HEK293 (cell line): ENCODE data around the gene S100A11.

Experiments used
- CTCF ChIA-PET: fragments of 350-600 bp; formaldehyde crosslinking; extraction: SDS; loops from one replicate; lab custom pipeline; 2021; ENCODE audit warnings: antibody characterized with exemption; lab: Yijun Ruan, JAX
- POLR2A ChIA-PET: fragments of 300-600 bp; formaldehyde crosslinking; extraction: SDS; loops from one replicate; lab custom pipeline; 2020; ENCODE audit warnings: antibody characterized with exemption, inconsistent platforms; lab: Yijun Ruan, JAX
- H3K27ac ChIP-seq: fragments of 200-500 bp; sonication (Bioruptor generic); 2 replicates; pipeline ENCODE4 v1.5.1; 2014; ENCODE audit warnings: low read depth, low read length, control low read depth, inconsistent platforms; ENCODE audit errors: extremely low read depth
- H3K36me3 ChIP-seq, 2 experiments: fragments of 200-500 bp in 1 of 2; sonication (Bioruptor generic) in 1 of 2; 1 replicate in 1 of 2; 2 replicates in 1 of 2; pipeline ENCODE4 v1.5.1; 2014 to 2017; ENCODE audit warnings: inconsistent platforms in 2 of 2, low read length in 2 of 2; ENCODE audit not compliant: control insufficient read depth in 2 of 2, insufficient read depth in 1 of 2
- H3K4me1 ChIP-seq: fragments of 200-500 bp; sonication (Bioruptor generic); 2 replicates; pipeline ENCODE4 v1.5.1; 2014; ENCODE audit warnings: mild to moderate bottlenecking, low read length, inconsistent platforms; ENCODE audit not compliant: control insufficient read depth, insufficient read depth
- H3K4me3 ChIP-seq: 2 replicates; pipeline ENCODE4 v1.5.1; 2011; ENCODE audit warnings: low read depth, mild to moderate bottlenecking, control low read depth, low read length, moderate library complexity
- H3K9me3 ChIP-seq: fragments of 200-500 bp; sonication (Bioruptor generic); 2 replicates; pipeline ENCODE4 v1.5.1; 2014; ENCODE audit warnings: low read depth, low read length, inconsistent platforms; ENCODE audit not compliant: control insufficient read depth, insufficient read depth
- HOXC10 ChIP-seq: sonication (generic); formaldehyde crosslinking; IDR thresholded peaks from 2 replicates; pipeline ENCODE4 v1.8.1; 2023; ENCODE audit warnings: mild to moderate bottlenecking, missing genetic modification reagents
- KLF1 ChIP-seq: fragments of 450-650 bp; formaldehyde crosslinking; IDR thresholded peaks from 2 replicates; pipeline ENCODE4 v1.5.1; 2016; ENCODE audit warnings: missing biosample characterization, missing genetic modification characterization
- REPIN1 ChIP-seq: fragments of 450-650 bp; formaldehyde crosslinking; IDR thresholded peaks from 2 replicates; pipeline ENCODE4 v1.5.1; 2017; ENCODE audit warnings: missing biosample characterization, missing genetic modification characterization, low read depth
- TSHZ1 ChIP-seq: fragments of 450-650 bp; formaldehyde crosslinking; IDR thresholded peaks from 2 replicates; pipeline ENCODE4 v1.5.1; 2016; ENCODE audit warnings: missing biosample characterization, missing genetic modification characterization, borderline replicate concordance
- ZBTB20 ChIP-seq: fragments of 450-650 bp; formaldehyde crosslinking; IDR thresholded peaks from 2 replicates; pipeline ENCODE4 v1.5.1; 2016; ENCODE audit warnings: missing biosample characterization, missing genetic modification characterization
- ZNF10 ChIP-seq: fragments of 450-650 bp; formaldehyde crosslinking; IDR thresholded peaks from 2 replicates; pipeline ENCODE4 v1.5.1; 2017; ENCODE audit warnings: missing biosample characterization, missing genetic modification characterization
- ZNF140 ChIP-seq: fragments of 450-650 bp; formaldehyde crosslinking; IDR thresholded peaks from 2 replicates; pipeline ENCODE4 v1.5.1; 2016; ENCODE audit warnings: missing biosample characterization, missing genetic modification characterization
- ZNF148 ChIP-seq: fragments of 450-650 bp; formaldehyde crosslinking; IDR thresholded peaks from 2 replicates; pipeline ENCODE4 v1.5.0; 2017; ENCODE audit warnings: missing biosample characterization, missing genetic modification characterization, borderline replicate concordance
- ZNF248 ChIP-seq: fragments of 450-650 bp; formaldehyde crosslinking; IDR thresholded peaks from 2 replicates; pipeline ENCODE4 v1.5.1; 2017; ENCODE audit warnings: missing biosample characterization, missing genetic modification characterization
- ZNF292 ChIP-seq: fragments of 450-650 bp; formaldehyde crosslinking; IDR thresholded peaks from 2 replicates; pipeline ENCODE4 v1.5.1; 2016; ENCODE audit warnings: low read depth, missing biosample characterization, missing genetic modification characterization, borderline replicate concordance
- ZNF341 ChIP-seq: fragments of 450-650 bp; formaldehyde crosslinking; IDR thresholded peaks from 2 replicates; pipeline ENCODE4; 2016; ENCODE audit warnings: low read depth, missing biosample characterization, missing genetic modification characterization
- ZNF501 ChIP-seq: fragments of 450-650 bp; formaldehyde crosslinking; IDR thresholded peaks from 2 replicates; pipeline ENCODE4 v1.5.1; 2016; ENCODE audit warnings: missing biosample characterization, missing genetic modification characterization
- ZNF776 ChIP-seq: fragments of 450-650 bp; formaldehyde crosslinking; IDR thresholded peaks from 2 replicates; pipeline ENCODE4 v1.5.0; 2017; ENCODE audit warnings: missing biosample characterization, missing genetic modification characterization, borderline replicate concordance
- ZSCAN5A ChIP-seq: fragments of 450-650 bp; formaldehyde crosslinking; IDR thresholded peaks from 2 replicates; pipeline ENCODE4 v1.5.1; 2016; ENCODE audit warnings: missing biosample characterization, missing genetic modification characterization
- TF ChIP-seq, protein P1 (sequence below): IDR thresholded peaks from 2 replicates; pipeline ENCODE4 v1.6.1; 2011; ENCODE audit warnings: mild to moderate bottlenecking, low read depth, low read length, borderline replicate concordance
- TF ChIP-seq, protein P2 (sequence below): fragments of 450-650 bp; formaldehyde crosslinking; IDR thresholded peaks from 2 replicates; pipeline ENCODE4 v1.5.1; 2016; ENCODE audit warnings: missing biosample characterization, missing genetic modification characterization

The S100A11 gene

DNA sequence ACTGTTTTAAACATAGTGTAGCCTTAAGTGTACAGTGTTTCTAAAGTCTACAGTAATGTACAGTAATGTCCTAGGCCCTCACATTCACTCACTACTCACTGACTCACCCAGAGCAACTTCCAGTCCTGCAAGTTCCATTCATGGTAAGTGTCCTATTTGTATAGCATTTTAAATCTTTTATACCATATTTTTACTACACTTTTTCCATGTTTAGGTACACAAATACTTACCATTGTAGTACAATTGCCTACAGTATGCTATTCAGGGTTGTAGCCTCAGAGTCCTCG, 39.6 kb downstream of the S100A11 start:
- POLR2A ChIA-PET, result no interaction called here
- Histone ChIP-seq H3K9me3 (no peaks in the 10 kb centered on the region), H3K36me3 (no peaks in the 10 kb centered on the region), H3K4me3 (no peak overlapping the region), H3K27ac (no peak overlapping the region), H3K4me1 (peaks cover 6% of the 10 kb centered on the region)
- CTCF ChIA-PET, result interaction anchor here (0.7 to 11.2 kb wide), 5 partner anchors 11 to 109 kb away, joined by 3 to 409 read pairs (median 4); no protein-coding TSS in a partner anchor
- no peak for TF ChIP-seq ZNF501 (tag by site-specific recombination)
- no peak for TF ChIP-seq ZNF248 (tag by site-specific recombination)
- TF ChIP-seq ZNF148, result no peak
- TF ChIP-seq, protein P1, sequence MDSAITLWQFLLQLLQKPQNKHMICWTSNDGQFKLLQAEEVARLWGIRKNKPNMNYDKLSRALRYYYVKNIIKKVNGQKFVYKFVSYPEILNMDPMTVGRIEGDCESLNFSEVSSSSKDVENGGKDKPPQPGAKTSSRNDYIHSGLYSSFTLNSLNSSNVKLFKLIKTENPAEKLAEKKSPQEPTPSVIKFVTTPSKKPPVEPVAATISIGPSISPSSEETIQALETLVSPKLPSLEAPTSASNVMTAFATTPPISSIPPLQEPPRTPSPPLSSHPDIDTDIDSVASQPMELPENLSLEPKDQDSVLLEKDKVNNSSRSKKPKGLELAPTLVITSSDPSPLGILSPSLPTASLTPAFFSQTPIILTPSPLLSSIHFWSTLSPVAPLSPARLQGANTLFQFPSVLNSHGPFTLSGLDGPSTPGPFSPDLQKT, result no peak
- TF ChIP-seq ZNF341, result no peak
- TF ChIP-seq ZNF776 (tag by site-specific recombination), result no peak
- TF ChIP-seq ZNF292 (tag by site-specific recombination), result no peak
- no peak for TF ChIP-seq REPIN1
- TF ChIP-seq, protein P2, sequence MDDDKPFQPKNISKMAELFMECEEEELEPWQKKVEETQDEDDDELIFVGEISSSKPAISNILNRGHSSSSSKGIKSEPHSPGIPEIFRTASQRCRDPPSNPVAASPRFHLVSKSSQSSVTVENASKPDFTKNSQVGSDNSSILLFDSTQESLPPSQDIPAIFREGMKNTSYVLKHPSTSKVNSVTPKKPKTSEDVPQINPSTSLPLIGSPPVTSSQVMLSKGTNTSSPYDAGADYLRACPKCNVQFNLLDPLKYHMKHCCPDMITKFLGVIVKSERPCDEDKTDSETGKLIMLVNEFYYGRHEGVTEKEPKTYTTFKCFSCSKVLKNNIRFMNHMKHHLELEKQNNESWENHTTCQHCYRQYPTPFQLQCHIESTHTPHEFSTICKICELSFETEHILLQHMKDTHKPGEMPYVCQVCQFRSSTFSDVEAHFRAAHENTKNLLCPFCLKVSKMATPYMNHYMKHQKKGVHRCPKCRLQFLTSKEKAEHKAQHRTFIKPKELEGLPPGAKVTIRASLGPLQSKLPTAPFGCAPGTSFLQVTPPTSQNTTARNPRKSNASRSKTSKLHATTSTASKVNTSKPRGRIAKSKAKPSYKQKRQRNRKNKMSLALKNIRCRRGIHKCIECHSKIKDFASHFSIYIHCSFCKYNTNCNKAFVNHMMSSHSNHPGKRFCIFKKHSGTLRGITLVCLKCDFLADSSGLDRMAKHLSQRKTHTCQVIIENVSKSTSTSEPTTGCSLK (tag by site-specific recombination), result no peak
- no peak for TF ChIP-seq ZNF10 (tag by site-specific recombination)
- TF ChIP-seq KLF1 (tag by site-specific recombination), result no peak
- TF ChIP-seq HOXC10, result no peak
- no peak for TF ChIP-seq TSHZ1 (tag by site-specific recombination)
- TF ChIP-seq ZSCAN5A (tag by site-specific recombination), result no peak
- TF ChIP-seq ZBTB20 (tag by site-specific recombination), result no peak
- no peak for TF ChIP-seq ZNF140 (tag by site-specific recombination)
